GM18907 (cell line): ENCODE data around the gene KLHL26.

Experiments used
- ATAC-seq: cut with Tn5 transposase; IDR thresholded peaks from one replicate; pipeline ENCODE4 v1.9.1; 2021; ENCODE audit warnings: mild to moderate bottlenecking, moderate library complexity; ENCODE audit not compliant: unreplicated experiment

The KLHL26 gene

DNA sequence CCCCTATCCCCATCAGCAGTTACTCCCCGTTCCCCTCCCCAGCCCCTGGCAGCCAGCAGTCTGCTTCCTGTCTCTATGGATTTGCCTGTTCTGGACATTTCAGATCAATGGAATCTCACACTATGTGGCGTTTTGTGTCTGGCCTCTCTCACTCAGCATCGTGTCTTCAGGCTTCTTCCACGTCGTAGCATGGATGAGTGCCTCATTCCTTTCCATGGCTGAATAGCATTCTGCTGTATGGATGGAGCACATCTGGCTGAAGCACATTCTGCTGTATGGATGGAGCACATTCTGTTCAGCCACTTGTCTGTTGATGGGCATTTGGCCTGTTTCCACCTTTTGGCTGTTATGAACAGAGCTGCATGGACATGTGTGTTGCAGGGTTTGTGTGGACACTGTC lies 76.2 kb downstream of the KLHL26 start:
- ATAC-seq, result no peak

DNA sequence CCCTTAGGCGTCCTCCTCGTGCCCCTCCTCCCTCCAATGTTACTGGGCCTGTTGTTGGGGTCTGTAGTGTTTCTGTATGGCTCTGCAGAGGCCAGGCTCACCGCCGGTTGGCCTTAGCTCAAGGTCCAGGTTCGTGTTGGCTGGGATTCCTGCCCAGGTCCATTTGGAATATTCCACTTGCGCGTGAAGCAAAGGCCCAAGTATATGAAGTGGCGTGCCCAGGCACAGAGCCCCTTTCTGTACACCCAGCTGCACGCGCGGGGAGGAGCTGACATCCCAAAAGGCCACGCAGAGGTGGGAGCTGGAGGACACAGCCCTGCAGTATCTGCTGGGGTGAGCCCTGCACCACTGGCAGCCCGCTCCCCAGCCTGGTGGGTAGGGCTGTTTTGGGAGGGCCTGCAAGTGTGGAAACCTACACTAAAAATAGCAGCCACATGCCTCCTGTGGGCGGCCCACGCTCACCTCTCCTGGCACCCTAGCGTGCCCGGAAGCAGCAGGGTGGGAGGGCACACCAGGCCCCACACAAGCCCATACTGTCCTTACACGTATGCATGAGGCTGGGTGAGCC lies 76.8 kb downstream of the KLHL26 start:
- no peak for ATAC-seq

- ATAC-seq, result no peak
Observed at GRCh38 chr19:18715416-18715815, 78.6 kb downstream of the KLHL26 start.

- no peak for ATAC-seq
Observed at GRCh38 chr19:18716857-18717256, 80.0 kb downstream of the KLHL26 start.

- ATAC-seq, result no peak
Observed at GRCh38 chr19:18717601-18718000, 80.8 kb downstream of the KLHL26 start.

GRCh38 chr19:18718015-18718526 lies 81.2 kb downstream of the KLHL26 start:
- ATAC-seq, result no peak

DNA sequence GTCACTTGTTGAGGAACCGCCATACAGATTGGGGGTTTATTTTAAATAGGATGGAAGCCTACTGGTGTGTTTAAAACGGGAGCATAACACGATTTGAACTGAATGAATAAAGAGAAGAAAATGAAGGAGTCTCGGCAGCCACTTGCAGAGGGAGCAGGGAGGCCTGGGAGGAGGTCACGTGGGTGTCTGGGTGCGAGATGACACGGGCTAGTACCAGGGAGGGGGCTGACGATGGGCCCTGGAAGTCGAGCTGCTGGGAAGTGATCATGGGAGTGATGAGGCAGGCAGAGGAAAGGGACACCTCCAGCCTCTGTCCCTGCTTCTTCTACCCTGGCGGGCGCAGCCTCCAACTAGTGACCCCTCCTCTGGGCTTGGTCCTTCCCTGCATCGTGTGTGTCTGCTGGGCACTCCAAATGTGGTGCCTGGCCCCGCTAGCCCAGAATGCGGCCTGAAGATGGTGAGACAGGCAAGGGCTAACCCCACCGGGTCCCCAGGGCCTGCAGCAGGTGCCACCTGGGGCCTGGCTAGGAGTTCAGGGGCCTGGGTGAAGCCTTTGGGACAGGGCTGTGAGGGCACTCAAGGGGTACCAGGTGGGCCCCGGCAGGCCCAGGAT lies 82.1 kb downstream of the KLHL26 start:
- no peak for ATAC-seq

DNA sequence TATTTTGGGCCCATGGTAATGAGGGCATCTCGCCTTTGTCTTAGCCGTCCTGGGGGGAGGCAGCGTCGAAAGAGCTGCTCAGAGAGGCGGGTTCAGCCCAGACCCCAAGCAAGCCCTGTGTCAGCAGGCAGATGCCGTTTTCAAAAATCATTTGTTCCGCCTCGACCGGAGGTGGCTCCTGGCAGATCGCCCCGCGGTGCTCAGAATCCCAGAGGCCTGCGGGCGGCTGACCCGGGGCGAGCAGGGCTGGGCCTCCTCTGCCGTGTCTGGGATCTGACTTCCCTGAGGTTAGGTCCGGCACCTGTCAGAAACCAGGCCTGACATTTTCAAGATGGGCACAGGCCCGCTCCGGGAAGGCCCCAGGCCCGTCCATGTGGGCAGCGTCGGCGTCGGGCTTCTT lies 82.7 kb downstream of the KLHL26 start:
- ATAC-seq, result no peak
